Hepatocyte (in vitro differentiated cells): ENCODE results near the gene ZAP70.

Source experiments
- EZH2 ChIP-seq: fragments of 200-600 bp; sonication (generic); IDR thresholded peaks from 2 replicates; pipeline ENCODE4 v1.6.1; 2016; ENCODE audit warnings: antibody characterized with exemption, mild to moderate bottlenecking, borderline replicate concordance
- TF ChIP-seq, protein P1 (sequence below): fragments of 200-600 bp; sonication (generic); IDR thresholded peaks from 2 replicates; pipeline ENCODE4 v1.5.1; 2016; ENCODE audit warnings: antibody characterized with exemption, mild to moderate bottlenecking; ENCODE audit not compliant: poor library complexity

DNA sequence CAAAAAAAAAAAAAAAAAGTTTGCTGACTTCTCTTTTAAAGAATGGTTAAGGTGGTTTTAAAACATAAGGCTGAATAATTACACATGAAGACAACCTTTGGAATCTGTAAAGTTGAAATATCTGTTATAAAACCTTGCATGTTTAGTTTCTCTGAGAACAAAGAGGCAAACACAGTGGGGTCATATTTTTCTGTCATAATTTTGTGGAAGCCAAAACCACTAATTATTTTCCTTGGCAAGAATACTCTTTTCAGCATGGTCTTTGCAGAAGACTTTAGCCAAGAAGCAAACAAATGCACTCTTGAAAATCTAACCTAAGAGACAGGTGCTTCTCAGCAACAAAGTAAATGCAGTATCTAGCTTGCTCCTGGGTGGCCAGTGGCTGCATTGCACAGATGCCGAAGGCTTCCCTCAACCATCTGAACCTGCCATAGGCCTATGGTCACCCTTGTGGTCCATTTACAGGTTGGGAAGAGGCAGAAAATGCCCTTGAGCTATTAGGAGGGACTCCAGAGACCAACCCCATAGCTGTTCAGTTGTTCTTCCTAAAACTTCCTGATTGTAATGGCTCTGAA is 44.8 kb downstream of the ZAP70 start:
- TF ChIP-seq EZH2, result no peak
- TF ChIP-seq, protein P1, sequence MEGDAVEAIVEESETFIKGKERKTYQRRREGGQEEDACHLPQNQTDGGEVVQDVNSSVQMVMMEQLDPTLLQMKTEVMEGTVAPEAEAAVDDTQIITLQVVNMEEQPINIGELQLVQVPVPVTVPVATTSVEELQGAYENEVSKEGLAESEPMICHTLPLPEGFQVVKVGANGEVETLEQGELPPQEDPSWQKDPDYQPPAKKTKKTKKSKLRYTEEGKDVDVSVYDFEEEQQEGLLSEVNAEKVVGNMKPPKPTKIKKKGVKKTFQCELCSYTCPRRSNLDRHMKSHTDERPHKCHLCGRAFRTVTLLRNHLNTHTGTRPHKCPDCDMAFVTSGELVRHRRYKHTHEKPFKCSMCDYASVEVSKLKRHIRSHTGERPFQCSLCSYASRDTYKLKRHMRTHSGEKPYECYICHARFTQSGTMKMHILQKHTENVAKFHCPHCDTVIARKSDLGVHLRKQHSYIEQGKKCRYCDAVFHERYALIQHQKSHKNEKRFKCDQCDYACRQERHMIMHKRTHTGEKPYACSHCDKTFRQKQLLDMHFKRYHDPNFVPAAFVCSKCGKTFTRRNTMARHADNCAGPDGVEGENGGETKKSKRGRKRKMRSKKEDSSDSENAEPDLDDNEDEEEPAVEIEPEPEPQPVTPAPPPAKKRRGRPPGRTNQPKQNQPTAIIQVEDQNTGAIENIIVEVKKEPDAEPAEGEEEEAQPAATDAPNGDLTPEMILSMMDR, result no peak
